PC-9 (cell line): Measurements from ENCODE around the gene TOR3A. TPM values are rescaled to one million over a fixed set of nuclear protein-coding genes. Genes with fewer than 3 reads are reported as not detected.

Experiments used
- BruUV-seq: library from RNA; stranded (reverse); fragments of 400-500 nt; replicated peaks from 2 replicates; lab custom pipeline; 2021; lab: Mats Ljungman, UMichigan
- CTCF ChIA-PET: fragments of 300-600 bp; sonication (Branson Sonifier 250); formaldehyde crosslinking; loops from one replicate; lab custom pipeline; 2022; ENCODE audit warnings: antibody characterized with exemption; lab: Charles Lee
- POLR2A ChIA-PET: fragments of 300-600 bp; sonication (Branson Sonifier 250); formaldehyde crosslinking; loops from one replicate; lab custom pipeline; 2022; ENCODE audit warnings: antibody characterized with exemption; ENCODE audit not compliant: unreplicated experiment; lab: Charles Lee
- DNase-seq, 2 experiments: peaks; one replicate each; pipeline versions ENCODE4 v3.0.0 to v3.0.0-alpha.2; 2015 to 2022; ENCODE audit warnings: mixed read lengths in 1 of 2
- H2AFZ ChIP-seq: fragments of 200-600 bp; sonication (generic); 2 replicates; pipeline ENCODE4 v1.8.1; 2017; ENCODE audit warnings: antibody characterized with exemption
- H3F3A ChIP-seq: fragments of 200-600 bp; sonication (generic); 2 replicates; pipeline ENCODE4 v1.8.1; 2017; ENCODE audit warnings: antibody characterized with exemption, mild to moderate bottlenecking, low read depth; ENCODE audit not compliant: insufficient read depth
- H3K27ac ChIP-seq: fragments of 200-600 bp; sonication (generic); 2 replicates; pipeline ENCODE4 v1.6.1; 2016; ENCODE audit warnings: mixed run types
- H3K27me3 ChIP-seq: fragments of 200-600 bp; sonication (generic); 2 replicates; pipeline ENCODE4 v1.6.1; 2016; ENCODE audit warnings: low read depth, mixed run types; ENCODE audit not compliant: insufficient read depth
- H3K36me3 ChIP-seq: fragments of 200-600 bp; sonication (generic); 2 replicates; pipeline ENCODE4 v1.6.1; 2016; ENCODE audit warnings: low read depth, mixed run types
- H3K4me1 ChIP-seq: fragments of 200-600 bp; sonication (generic); replicated peaks from 2 replicates; pipeline ENCODE4 v1.6.1; 2016; ENCODE audit warnings: mixed run types; ENCODE audit not compliant: insufficient read depth
- H3K4me2 ChIP-seq: fragments of 200-600 bp; sonication (generic); 2 replicates; pipeline ENCODE4 v1.6.1; 2017; ENCODE audit warnings: mixed run types
- H3K4me3 ChIP-seq: fragments of 200-600 bp; sonication (generic); 2 replicates; pipeline ENCODE4 v1.6.1; 2016; ENCODE audit warnings: mixed run types
- H3K79me2 ChIP-seq: fragments of 200-600 bp; sonication (generic); 2 replicates; pipeline ENCODE4 v1.6.1; 2017; ENCODE audit warnings: low read depth, mixed run types
- H3K9me2 ChIP-seq: fragments of 200-600 bp; sonication (generic); 2 replicates; pipeline ENCODE4 v1.8.1; 2017; ENCODE audit warnings: mild to moderate bottlenecking; ENCODE audit not compliant: insufficient read depth
- H3K9me3 ChIP-seq: fragments of 200-600 bp; sonication (generic); 2 replicates; pipeline ENCODE4 v1.8.1; 2016; ENCODE audit warnings: low read depth; ENCODE audit not compliant: insufficient read depth
- H4K20me1 ChIP-seq: fragments of 200-600 bp; sonication (generic); 2 replicates; pipeline ENCODE4 v1.8.1; 2017; ENCODE audit not compliant: insufficient read depth
- CTCF ChIP-seq: fragments of 200-600 bp; sonication (generic); conservative IDR thresholded peaks from 2 replicates; pipeline ENCODE4 v1.6.1; 2017; ENCODE audit warnings: mixed run types, antibody characterized with exemption, mild to moderate bottlenecking, moderate library complexity
- EZH2 ChIP-seq: fragments of 200-600 bp; sonication (generic); IDR thresholded peaks from 2 replicates; pipeline ENCODE4 v1.8.0; 2017; ENCODE audit warnings: antibody characterized with exemption, low read depth
- intact Hi-C: fragments of 100-400 bp; cut with micrococcal nuclease; formaldehyde crosslinking; loops from one replicate; pipeline ENCODE4 v1.10.0; 2022; ENCODE audit not compliant: unreplicated experiment
- total RNA-seq: library from RNA; stranded (reverse); gene quantifications from 2 replicates; pipeline ENCODE4 v1.2.3, GENCODE V29; 2021

Gene TOR3A
- total RNA-seq, 1 experiment from 2014 or later: 31.6 TPM

DNA sequence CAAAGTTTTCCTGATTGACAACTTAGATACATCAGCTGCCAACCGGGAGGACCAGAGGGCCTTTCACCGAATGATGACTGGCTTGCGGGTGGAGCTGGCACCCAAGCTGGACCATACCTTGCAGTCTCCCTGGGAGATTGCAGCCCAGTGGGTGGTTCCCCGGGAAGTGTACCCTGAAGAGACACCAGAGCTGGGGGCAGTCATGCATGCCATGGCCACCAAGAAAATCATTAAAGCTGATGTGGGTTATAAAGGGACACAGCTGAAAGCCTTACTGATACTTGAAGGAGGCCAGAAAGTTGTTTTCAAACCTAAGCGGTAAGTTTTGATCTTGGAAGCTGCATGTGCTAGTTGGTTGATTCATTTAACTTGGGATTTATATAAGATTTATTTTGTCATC is 38.0 kb upstream of the TOR3A start:
- H2AFZ ChIP-seq: no peak overlapping the region

DNA sequence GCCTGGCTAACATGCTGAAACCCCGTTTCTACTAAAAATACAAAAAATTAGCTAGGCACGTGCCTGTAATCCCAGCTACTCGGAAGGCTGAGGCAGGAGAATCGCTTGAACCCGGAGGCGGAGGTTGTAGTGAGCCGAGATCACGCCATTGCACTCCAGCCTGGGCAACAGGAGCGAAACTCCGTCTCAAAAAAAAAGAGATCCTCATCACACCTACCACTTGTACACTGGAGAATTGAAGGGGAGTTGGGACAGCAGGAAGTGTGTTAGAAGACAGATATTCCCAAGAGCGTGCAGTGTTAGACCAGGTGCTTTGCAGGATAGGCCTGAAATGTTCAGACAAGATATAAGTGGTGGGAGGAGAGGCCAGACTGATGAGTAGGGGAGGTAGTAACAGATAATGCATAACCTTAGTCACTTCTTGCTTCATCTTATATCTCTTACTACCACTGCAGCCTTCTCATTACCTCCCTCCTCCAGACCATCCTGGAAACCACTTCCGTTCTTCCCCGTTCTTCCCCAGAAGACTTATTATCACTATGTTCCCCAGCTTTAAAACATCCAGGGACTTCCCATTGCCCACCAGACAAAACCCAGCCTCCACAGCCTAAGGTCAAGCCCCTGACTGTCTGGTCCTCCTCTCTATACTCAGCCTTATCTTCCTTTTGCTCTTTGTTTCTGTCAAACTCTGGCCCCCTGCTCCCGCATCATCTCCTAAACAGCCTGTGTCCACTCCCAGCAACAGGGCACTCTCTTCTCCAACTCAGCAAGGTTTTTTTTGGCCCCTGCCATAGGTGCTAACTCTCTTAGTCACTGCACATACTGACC is 34.8 kb upstream of the TOR3A start:
- Histone ChIP-seq H4K20me1 (no peaks in the 10 kb centered on the region), H3F3A (no peaks in the 10 kb centered on the region), H3K4me3 (no peak overlapping the region), H3K9me3 (no peaks in the 10 kb centered on the region), H3K36me3 (peaks cover 26% of the 10 kb centered on the region; the same call in 1 of the 2 replicates), H3K79me2 (peaks cover 28% of the 10 kb centered on the region), H3K27me3 (no peaks in the 10 kb centered on the region), H3K4me2 (no peak overlapping the region), H3K4me1 (no peaks in the 10 kb centered on the region), H3K27ac (no peak overlapping the region), H3K9me2 (no peaks in the 10 kb centered on the region), H2AFZ (no peak overlapping the region)
- intact Hi-C loops: no loop called here
- no peak for TF ChIP-seq CTCF
- TF ChIP-seq EZH2: no peak
- no peak for DNase-seq
- no TSS peak for BruUV-seq
- ChIA-PET CTCF (no interaction called here), POLR2A (no interaction called here)

More for the DNA sequence above, 38.0 kb upstream of the TOR3A start:
- ChIA-PET CTCF (no interaction called here), POLR2A (no interaction called here)
- no peaks in the 10 kb centered on the region for H4K20me1 ChIP-seq
- H3K27me3 ChIP-seq: no peaks in the 10 kb centered on the region
- no peaks in the 10 kb centered on the region; the same call in 1 of the 2 replicates for H3F3A ChIP-seq
- no peak for DNase-seq
- H3K36me3 ChIP-seq: peaks cover 17% of the 10 kb centered on the region; the same call in 1 of the 2 replicates
- no peak overlapping the region for H3K27ac ChIP-seq
- no TSS peak for BruUV-seq
- TF ChIP-seq CTCF: no peak
- no peak for TF ChIP-seq EZH2
- peaks cover 43% of the 10 kb centered on the region for H3K79me2 ChIP-seq
- H3K4me1 ChIP-seq: peaks cover 5% of the 10 kb centered on the region
- intact Hi-C loops: no loop called here
- H3K4me3 ChIP-seq: no peak overlapping the region
- H3K9me3 ChIP-seq: no peaks in the 10 kb centered on the region
- H3K4me2 ChIP-seq: no peak overlapping the region
- H3K9me2 ChIP-seq: no peaks in the 10 kb centered on the region

DNA sequence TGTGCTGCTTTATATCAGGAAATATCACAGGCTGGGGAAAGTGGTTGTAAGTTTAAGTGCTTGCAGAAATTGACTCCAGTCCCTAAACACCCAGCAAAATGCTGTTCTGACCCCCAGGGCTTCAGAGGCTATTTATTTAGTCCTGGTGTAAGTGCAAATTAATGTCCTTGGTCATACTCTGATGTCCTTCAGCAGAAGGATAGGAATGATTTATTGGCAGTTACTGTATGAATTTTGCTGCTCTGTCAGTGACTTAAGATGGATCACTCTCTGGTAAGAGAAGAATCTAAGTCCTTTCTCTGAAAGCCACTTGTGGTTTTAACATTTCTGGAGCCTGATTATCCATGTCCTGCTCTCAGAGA is 34.3 kb upstream of the TOR3A start:
- Histone ChIP-seq H3K4me2 (no peak overlapping the region), H3K27me3 (no peaks in the 10 kb centered on the region), H3K79me2 (peaks cover 22% of the 10 kb centered on the region), H4K20me1 (no peaks in the 10 kb centered on the region), H2AFZ (no peak overlapping the region), H3K4me1 (no peaks in the 10 kb centered on the region), H3K27ac (no peak overlapping the region), H3K9me3 (no peaks in the 10 kb centered on the region), H3K36me3 (peaks cover 26% of the 10 kb centered on the region; the same call in 1 of the 2 replicates), H3F3A (no peaks in the 10 kb centered on the region), H3K9me2 (no peaks in the 10 kb centered on the region), H3K4me3 (no peak overlapping the region)
- BruUV-seq: no TSS peak
- TF ChIP-seq CTCF (no peak), EZH2 (no peak)
- CTCF ChIA-PET: no interaction called here
- POLR2A ChIA-PET: no interaction called here
- intact Hi-C loops: no loop called here
- no peak for DNase-seq
